NCI-H128 (cell line): ENCODE data around the gene OGDH.

Experiments used
- DNase-seq: peaks from one replicate; lab custom pipeline; 2025; ENCODE audit not compliant: unreplicated experiment; lab: John Stamatoyannopoulos, UW

Gene OGDH

DNA sequence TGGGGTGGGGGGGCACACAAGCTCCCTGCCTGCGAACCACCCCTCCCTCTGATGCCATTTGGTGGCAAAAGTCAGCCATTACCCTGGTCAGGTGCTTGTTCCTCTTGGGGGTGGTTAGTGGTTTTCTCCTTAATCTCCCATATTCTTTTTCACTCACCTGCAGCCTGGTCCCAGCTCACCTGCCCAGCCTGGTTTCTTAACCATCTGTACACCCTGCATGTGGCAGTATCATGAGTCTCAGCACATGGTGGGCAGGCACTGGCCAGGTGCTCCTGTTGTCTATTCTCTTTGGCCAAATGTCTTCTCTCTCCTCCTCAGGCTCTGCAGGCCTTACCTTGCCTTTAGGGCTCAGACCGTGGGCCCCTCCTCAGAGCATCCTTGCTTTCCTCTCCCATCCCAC, 30.5 kb downstream of the OGDH start:
- DNase-seq: no peak

GRCh38 chr7:44637788-44638594, 31.6 kb downstream of the OGDH start:
- DNase-seq: no peak

DNA sequence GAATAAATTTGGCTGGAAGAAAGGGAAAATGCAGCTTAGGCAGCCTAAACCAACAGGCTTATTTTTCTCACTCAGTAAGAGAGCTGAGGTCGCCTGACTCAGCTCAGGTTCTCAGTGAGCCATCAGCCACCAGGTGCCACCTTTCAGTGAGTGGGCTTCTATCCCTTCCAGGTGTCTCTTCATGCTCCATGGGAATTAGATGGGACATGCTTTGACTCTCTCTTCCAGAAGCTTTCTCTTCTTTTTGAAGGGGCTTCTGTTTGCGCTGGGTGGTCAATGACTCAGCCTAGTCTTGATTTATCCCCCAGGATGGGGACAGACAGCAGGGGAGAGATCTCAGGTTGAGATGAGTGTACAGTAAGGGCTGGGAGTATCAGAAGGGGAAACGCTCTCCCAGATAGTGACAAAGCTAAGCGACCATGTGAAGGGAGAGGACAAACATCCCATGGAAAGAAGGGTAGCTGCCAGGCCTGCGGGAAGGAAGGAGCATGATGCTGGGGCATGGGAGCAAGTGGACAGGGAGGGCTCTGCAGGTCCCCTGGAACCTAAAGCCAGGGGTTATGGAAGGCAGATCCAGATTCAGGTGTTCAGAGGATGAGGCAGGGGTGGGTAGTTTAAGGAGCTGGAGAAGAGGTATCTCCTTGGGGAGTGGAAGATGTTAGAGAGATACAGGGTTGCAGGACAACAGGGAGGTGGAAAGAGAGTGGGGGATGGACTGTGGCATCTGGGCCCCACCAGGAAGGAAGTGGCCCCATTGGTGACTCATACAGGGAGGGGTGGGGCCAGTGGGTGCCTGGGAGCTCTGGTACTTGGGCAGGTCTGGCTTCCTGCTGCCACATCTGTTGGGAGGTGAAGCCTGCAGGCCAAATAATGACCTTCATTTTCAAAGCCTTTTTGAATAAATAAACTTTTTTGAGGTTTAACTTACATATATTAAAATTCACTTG, 32.5 kb downstream of the OGDH start:
- DNase-seq: no peak

DNA sequence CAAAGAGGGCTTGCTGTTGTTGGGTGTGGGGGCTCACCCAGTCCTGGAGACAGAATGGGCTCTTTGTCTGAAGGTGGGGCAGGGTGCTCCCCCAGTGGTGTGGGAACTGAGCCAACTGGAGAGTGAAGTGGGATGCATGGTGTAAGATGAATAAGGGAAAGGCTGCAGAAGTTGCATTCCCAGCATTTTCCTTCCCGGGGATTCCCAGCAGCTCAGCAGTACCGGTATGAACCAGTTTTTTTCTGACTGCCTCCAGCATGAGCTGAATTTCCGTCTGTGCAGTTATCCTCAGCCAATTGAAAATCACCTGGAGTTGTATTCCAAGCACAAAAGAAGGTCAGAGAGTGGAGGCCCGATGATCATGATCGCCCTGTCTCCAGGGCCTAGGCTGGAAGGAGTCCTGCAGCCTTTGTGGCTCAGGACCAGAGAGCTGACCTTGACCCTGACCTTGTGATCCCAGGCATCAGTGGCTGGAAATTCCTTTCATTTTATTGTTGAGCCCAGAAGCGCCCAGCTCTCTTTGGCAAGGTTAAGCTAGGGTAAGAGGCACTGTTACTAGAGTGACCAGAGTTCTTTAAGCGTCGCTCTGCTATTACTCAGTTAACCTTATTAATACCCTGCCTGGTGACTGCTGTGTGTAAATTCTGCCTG, 33.4 kb downstream of the OGDH start:
- no peak for DNase-seq

DNA sequence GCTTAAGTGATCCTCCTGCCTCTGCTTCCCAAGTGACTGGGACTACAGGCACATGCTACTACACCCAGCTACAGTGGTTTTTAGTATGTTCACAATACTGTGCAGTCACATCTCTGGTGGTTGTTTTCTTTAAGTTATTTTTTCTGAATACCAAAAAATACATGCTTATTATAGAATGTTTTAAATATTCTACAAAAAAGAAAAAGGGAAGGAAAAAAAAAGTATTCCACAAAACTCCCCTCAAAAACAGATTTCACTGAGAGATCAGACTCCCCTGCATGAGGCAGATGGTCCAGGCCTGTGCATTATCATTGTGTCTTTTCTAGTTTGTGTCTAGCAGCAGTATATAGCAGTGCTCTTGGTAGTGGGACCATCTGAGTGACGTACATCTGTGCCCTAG, 36.8 kb downstream of the OGDH start:
- DNase-seq: no peak

- no peak for DNase-seq
Observed at GRCh38 chr7:44645254-44645653, 38.8 kb downstream of the OGDH start.

GRCh38 chr7:44645696-44646095, 39.3 kb downstream of the OGDH start:
- no peak for DNase-seq

DNA sequence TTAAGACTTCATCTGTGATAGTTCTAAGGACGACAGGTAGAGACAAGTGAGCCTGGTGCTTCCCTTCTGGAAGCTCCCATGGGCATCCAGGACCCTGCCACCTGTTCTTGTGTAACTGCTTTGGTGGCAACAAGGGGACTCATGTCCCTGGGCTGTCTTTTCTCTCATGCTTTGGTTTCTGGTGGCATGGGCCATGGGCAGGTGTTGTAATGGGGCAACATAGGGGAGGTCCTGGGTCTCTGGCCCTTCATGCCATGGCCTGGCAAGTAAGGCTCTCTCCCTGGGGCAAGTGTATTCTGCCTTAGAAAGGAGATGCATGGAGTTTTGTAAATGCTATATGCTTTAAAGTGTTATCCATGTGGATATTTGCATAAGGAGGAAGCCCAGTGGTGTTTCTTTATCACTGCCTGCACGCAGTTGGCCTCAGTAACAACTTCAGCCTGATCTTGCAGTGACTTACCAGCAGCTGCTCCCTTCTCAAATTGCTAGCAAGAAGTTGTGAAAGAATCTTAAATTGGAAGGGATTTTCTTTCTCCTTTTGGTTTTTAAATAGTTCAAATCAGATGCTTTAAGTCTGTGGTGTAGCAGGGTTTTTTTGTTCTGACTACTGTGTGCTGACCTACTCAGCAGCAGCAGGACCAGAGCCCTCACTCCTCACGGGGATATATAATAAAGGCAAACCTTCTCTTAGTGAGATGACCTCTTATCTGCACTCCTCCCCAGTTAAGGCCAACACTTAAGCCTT, 39.9 kb downstream of the OGDH start:
- DNase-seq: no peak

DNA sequence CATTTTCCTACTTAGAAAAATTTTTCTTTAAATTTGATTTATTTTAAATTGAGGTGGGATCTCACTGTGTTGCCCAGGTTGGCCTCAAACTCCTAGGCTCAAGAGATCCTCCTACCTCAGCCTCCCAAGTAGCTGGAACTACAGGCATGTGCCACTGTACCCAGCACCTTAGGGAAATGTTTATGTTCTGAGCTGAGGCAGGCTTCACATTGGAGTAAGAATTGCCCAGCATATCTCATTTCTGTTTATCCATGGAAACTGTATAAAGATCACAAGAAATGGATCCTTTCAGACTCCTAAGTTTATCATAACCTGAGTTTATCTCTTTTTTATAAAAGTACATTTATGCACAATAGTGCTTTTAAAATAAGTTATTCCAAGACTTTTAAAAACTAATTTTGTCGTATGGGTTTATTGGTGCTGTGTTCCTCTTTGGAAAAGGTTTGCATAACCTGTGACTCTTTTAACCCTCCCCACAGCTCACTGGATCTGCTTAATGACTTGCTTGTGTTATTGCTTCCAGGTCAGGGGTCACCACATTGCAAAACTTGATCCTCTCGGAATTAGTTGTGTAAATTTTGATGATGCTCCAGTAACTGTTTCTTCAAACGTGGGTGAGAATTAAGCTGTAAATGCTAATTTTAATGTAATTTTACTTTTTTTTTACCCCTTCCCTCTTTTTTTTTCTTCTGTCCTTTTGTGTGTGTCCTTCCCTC, 40.7 kb downstream of the OGDH start:
- no peak for DNase-seq

GRCh38 chr7:44647981-44648714, 41.7 kb downstream of the OGDH start:
- no peak for DNase-seq

DNA sequence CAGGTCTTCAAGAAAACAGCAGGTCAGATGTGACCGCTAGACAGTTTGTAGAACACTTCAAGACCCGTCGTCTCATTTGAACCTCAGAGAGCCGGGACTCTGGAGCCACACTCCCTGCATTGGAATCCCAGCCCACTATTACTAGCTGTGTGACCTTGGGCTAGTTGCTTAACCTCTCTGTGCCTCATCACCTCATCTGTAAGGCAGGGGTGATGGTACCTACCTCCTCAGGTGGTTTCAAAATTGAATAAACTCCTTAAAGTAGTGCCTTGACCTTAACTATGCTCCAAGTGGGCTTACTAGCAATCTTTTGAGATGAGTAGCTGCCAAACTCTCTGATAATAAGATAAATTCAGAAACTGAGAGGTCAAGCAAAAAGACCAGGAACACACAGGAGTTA, 43.8 kb downstream of the OGDH start:
- no peak for DNase-seq

- DNase-seq: no peak
Observed at GRCh38 chr7:44650772-44651171, 44.3 kb downstream of the OGDH start.

GRCh38 chr7:44652535-44652934, 46.1 kb downstream of the OGDH start:
- no peak for DNase-seq

DNA sequence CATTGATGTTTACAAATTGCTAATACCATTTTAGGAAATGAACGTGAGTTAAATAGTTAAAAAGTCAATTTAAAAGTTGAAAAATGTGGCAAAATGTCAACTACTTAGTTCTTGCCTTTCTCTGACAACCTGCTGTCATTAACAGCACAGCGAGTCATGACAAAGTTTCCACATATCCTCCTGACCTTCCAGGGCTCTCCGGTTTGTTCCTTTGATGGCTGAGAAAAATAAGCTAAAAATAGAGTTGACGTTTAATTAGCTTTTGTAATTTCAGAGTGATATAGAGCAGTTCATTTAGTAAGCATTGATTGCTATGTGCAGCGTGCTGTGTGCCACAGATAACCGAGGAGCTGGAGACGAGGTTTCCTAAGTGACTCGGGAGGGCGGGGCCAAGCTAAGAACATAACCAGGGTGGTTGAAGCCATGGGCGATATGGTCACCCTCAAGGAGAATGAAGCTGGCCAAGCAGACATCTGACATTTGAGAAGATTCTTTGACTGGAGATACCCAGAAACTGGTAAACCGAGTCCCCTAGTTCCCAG, 47.9 kb downstream of the OGDH start:
- DNase-seq: no peak

DNA sequence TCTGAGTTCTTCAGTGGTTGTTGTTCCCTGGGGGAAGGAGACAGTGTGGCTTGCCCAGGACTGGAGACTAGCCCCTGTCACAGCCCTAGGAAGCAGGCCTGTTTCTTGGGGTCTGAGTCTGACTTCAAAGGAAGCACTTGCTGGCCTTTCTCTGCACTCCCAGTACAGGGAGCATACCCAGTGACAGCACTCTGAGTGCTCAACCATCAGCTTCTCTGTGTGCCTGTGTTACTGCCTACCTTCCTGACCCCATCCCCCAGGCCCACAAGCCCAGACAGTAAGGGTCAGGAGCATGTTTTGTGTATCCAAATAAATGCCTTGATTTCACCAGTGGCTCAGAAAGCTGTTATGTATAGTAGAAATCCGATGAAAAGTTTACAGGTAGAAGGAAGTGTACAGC, 48.9 kb downstream of the OGDH start:
- no peak for DNase-seq

GRCh38 chr7:44658979-44659378, 52.6 kb downstream of the OGDH start:
- no peak for DNase-seq

- DNase-seq: no peak
Observed at GRCh38 chr7:44661233-44661632, 54.8 kb downstream of the OGDH start.

DNA sequence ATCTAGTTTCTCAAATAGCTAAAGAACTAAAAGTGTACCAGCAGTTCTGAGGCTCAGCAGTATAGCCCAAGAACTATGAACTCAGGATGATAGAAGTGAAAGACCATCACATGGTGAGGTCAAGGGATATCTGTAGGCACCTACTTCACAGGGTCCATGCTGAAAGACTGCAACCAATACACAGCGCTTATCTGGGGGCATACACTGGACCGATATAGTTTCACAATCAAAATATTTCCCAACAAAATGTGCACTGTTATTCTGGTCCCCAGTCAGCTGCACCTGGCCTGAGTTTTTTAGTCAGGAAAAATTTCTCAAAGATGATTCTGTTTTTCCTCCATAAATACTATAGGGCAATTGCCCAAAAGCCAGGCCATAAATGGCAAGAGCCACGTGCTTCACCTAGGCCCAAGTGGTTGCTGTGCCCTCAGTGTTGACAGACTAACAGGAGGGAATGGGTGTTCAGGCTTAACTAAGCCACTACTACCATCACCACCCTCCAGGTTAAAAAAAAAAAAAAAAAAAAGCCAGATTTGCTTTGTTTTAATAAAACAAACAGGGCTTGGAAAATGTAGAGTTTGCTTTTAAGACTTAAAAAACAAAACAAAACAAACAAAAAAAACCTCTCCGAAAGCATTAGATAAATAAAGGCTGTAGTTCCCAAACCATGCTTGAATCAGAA, 58.5 kb downstream of the OGDH start:
- no peak for DNase-seq
